HepG2 (cell line): ENCODE results near the gene ZBTB45. TPM values are rescaled to one million over a fixed set of nuclear protein-coding genes. Genes with fewer than 3 reads are reported as not detected.

Experiments used
- BCL6 ChIP-seq: IDR thresholded peaks from 2 replicates; pipeline ENCODE4 v1.6.1; 2016; ENCODE audit warnings: missing genetic modification reagents, missing compliant biosample characterization
- E2F5 ChIP-seq: sonication (generic); formaldehyde crosslinking; conservative IDR thresholded peaks from 2 replicates; pipeline ENCODE4 v1.4.0; 2020; ENCODE audit warnings: missing genetic modification reagents
- ELF1 ChIP-seq: sonication (generic); formaldehyde crosslinking; IDR thresholded peaks from 2 replicates; pipeline ENCODE4 v1.4.0; 2020; ENCODE audit warnings: missing genetic modification reagents
- FOSL1 ChIP-seq: sonication (generic); formaldehyde crosslinking; IDR thresholded peaks from 2 replicates; pipeline ENCODE4 v1.9.0; 2021; ENCODE audit warnings: missing genetic modification reagents, borderline replicate concordance
- FOXK1 ChIP-seq: sonication (generic); formaldehyde crosslinking; IDR thresholded peaks from 2 replicates; pipeline ENCODE4 v1.4.0; 2020; ENCODE audit warnings: low read depth, missing genetic modification reagents, borderline replicate concordance
- IKZF4 ChIP-seq: sonication (generic); formaldehyde crosslinking; IDR thresholded peaks from 2 replicates; pipeline ENCODE4 v1.5.1; 2020; ENCODE audit warnings: borderline replicate concordance, mild to moderate bottlenecking, low read depth, missing genetic modification reagents; ENCODE audit errors: not compliant biosample characterization
- IKZF5 ChIP-seq: IDR thresholded peaks from 2 replicates; pipeline ENCODE4 v1.6.1; 2018; ENCODE audit warnings: missing genetic modification reagents, mild to moderate bottlenecking, missing compliant biosample characterization
- KLF16 ChIP-seq, 2 experiments: sonication (generic) in 1 of 2; formaldehyde crosslinking in 1 of 2; IDR thresholded peaks; 2 replicates each; pipeline versions ENCODE4 v1.6.1 to v1.8.0; 2016 to 2023; ENCODE audit warnings: missing genetic modification reagents in 2 of 2, missing compliant biosample characterization in 1 of 2
- PCBP1 ChIP-seq: fragments of 200-400 bp; formaldehyde crosslinking; IDR thresholded peaks from 2 replicates; pipeline ENCODE4 v1.6.1; 2017; ENCODE audit warnings: mild to moderate bottlenecking, low read depth, low read length, borderline replicate concordance
- RARG ChIP-seq: sonication (generic); formaldehyde crosslinking; IDR thresholded peaks from 2 replicates; pipeline ENCODE4 v1.4.0; 2020; ENCODE audit warnings: low read depth, mild to moderate bottlenecking, missing genetic modification reagents
- RFX5 ChIP-seq: IDR thresholded peaks from 2 replicates; pipeline ENCODE4 v1.6.1; 2011; ENCODE audit warnings: low read depth, low read length, improper control_type of control experiment
- SALL2 ChIP-seq: sonication (generic); formaldehyde crosslinking; IDR thresholded peaks from 2 replicates; pipeline ENCODE4 v1.8.1; 2023; ENCODE audit warnings: mild to moderate bottlenecking, missing genetic modification reagents, inconsistent platforms
- THRA ChIP-seq: sonication (generic); formaldehyde crosslinking; IDR thresholded peaks from 2 replicates; pipeline ENCODE4 v1.4.0; 2020; ENCODE audit warnings: missing genetic modification reagents, borderline replicate concordance
- U2AF1 ChIP-seq: fragments of 200-400 bp; formaldehyde crosslinking; optimal IDR thresholded peaks from 2 replicates; pipeline ENCODE3; 2017; ENCODE audit warnings: mild to moderate bottlenecking, low read depth, low read length
- ZBTB3 ChIP-seq: sonication (generic); formaldehyde crosslinking; IDR thresholded peaks from 2 replicates; pipeline ENCODE4 v1.4.0; 2020; ENCODE audit warnings: low read depth, mild to moderate bottlenecking, moderate library complexity, missing genetic modification reagents, borderline replicate concordance
- ZNF335 ChIP-seq: sonication (generic); formaldehyde crosslinking; IDR thresholded peaks from 2 replicates; pipeline ENCODE4 v1.4.0; 2020; ENCODE audit warnings: missing genetic modification reagents
- ZNF33A ChIP-seq: sonication (generic); formaldehyde crosslinking; IDR thresholded peaks from 2 replicates; pipeline ENCODE4 v1.5.1; 2020; ENCODE audit warnings: missing genetic modification reagents, mild to moderate bottlenecking, moderate library complexity, borderline replicate concordance
- ZZZ3 ChIP-seq: sonication (generic); formaldehyde crosslinking; IDR thresholded peaks from 2 replicates; pipeline ENCODE4 v1.4.0; 2020; ENCODE audit warnings: missing genetic modification reagents, mild to moderate bottlenecking, borderline replicate concordance
- polyA plus RNA-seq, 8 experiments: library from polyadenylated mRNA; depleted of rRNA in 3 of 8; stranded (reverse) in 7 of 8; unstranded in 1 of 8; fragments of >200 nt; fragmentation: Illumina TruSeq in 4 of 8; extraction: Trizol in 4 of 8; gene quantifications; 2 replicates each; pipeline versions ENCODE4 v1.2.1 to v1.2.3, GENCODE V29; 2011 to 2016; ENCODE audit warnings: low read depth in 4 of 8, missing spikeins in 1 of 8, mixed read lengths in 1 of 8; ENCODE audit not compliant: insufficient read depth in 1 of 8
- total RNA-seq, 5 experiments: library from RNA; depleted of rRNA; stranded (reverse); fragments of >200 nt; fragmentation: Illumina TruSeq; extraction: Trizol; gene quantifications; 2 replicates each; pipeline ENCODE4 v1.2.3, GENCODE V29; 2016; ENCODE audit warnings: low read depth in 1 of 5
- TF ChIP-seq, protein P1 (sequence below): sonication (generic); formaldehyde crosslinking; IDR thresholded peaks from 2 replicates; pipeline ENCODE4 v1.4.0; 2020; ENCODE audit warnings: mild to moderate bottlenecking, missing genetic modification reagents
- TF ChIP-seq, protein P2 (sequence below): sonication (generic); formaldehyde crosslinking; IDR thresholded peaks from 2 replicates; pipeline ENCODE4 v1.5.0; 2020; ENCODE audit warnings: mild to moderate bottlenecking, missing genetic modification reagents
- TF ChIP-seq, protein P3 (sequence below): IDR thresholded peaks from 2 replicates; pipeline ENCODE4 v1.6.1; 2016

ZBTB45 gene
- total and polyA plus RNA-seq, 2 of the 13 experiments (the other 11 are each of a cell fraction or from before 2014, with no cell fraction given) = 3.0 to 3.7 TPM

DNA sequence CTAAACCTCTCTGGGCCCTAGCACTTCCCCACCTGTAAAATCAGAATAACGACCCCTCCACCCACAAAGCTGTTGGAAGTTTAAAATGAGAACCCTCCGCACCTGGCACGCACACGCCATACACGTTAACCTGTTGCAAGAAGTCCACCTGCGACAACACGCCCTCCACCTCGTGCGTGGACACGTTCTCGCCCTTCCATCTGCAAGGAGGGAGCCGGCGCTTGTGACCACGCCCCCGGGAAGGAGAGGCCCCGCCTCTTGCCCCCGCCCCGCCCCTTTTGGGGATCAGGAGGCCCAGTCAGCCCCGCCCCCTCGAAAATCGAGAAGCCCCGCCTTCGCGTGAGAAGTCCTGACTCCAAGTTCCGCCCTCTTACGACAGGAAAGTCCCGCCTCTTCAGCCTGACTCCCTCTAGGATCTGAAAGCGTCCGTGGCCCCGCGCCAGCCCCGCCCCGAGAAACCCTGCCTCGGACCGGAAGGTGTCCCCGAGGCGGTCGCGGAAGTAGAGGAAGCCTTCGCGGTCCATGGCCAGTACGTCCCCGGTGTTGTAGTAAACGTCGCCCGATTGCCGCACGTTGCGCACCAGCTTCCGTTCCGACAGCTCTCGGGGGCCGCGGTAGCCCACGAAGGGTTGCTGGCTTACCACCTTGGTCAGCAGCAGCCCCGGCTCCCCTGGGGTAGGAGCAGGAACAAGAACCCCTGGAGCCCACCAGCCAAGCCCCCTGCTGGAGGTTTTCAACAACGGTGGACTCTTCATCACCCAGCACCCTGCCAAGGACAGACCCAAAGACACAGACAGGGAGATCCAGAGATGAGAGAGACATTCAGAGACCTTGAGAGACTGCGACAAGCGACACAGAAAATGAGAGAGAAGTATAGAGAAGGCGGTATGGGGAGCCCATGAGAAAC lies 20.3 kb downstream of the ZBTB45 start (continued):
- no peak for TF ChIP-seq E2F5
- TF ChIP-seq, protein P1, sequence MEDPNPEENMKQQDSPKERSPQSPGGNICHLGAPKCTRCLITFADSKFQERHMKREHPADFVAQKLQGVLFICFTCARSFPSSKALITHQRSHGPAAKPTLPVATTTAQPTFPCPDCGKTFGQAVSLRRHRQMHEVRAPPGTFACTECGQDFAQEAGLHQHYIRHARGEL = 0 out of 2 replicates have a peak, but pooled peaks have one; percentile 32
- no peak; the same call in 1 of the 2 replicates for TF ChIP-seq ZZZ3
- TF ChIP-seq BCL6 (CRISPR knock-in tag) = peak; percentile 68
- peak; percentile 98 for TF ChIP-seq SALL2 (CRISPR knock-in tag)
- TF ChIP-seq FOSL1 = no peak
- TF ChIP-seq, protein P2, sequence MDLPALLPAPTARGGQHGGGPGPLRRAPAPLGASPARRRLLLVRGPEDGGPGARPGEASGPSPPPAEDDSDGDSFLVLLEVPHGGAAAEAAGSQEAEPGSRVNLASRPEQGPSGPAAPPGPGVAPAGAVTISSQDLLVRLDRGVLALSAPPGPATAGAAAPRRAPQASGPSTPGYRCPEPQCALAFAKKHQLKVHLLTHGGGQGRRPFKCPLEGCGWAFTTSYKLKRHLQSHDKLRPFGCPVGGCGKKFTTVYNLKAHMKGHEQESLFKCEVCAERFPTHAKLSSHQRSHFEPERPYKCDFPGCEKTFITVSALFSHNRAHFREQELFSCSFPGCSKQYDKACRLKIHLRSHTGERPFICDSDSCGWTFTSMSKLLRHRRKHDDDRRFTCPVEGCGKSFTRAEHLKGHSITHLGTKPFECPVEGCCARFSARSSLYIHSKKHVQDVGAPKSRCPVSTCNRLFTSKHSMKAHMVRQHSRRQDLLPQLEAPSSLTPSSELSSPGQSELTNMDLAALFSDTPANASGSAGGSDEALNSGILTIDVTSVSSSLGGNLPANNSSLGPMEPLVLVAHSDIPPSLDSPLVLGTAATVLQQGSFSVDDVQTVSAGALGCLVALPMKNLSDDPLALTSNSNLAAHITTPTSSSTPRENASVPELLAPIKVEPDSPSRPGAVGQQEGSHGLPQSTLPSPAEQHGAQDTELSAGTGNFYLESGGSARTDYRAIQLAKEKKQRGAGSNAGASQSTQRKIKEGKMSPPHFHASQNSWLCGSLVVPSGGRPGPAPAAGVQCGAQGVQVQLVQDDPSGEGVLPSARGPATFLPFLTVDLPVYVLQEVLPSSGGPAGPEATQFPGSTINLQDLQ (CRISPR knock-in tag) = peak; percentile 45; the same call in 1 of the 2 replicates
- no peak for TF ChIP-seq PCBP1
- TF ChIP-seq, protein P3, sequence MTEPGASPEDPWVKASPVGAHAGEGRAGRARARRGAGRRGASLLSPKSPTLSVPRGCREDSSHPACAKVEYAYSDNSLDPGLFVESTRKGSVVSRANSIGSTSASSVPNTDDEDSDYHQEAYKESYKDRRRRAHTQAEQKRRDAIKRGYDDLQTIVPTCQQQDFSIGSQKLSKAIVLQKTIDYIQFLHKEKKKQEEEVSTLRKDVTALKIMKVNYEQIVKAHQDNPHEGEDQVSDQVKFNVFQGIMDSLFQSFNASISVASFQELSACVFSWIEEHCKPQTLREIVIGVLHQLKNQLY (CRISPR knock-in tag) = peak; percentile 66; the same call in 1 of the 2 replicates
- peak; percentile 39; the same call in 1 of the 2 replicates for TF ChIP-seq RFX5
- TF ChIP-seq IKZF5 (CRISPR knock-in tag) = peak; percentile 84
- no peak for TF ChIP-seq ZNF33A (CRISPR knock-in tag)
- TF ChIP-seq U2AF1 = no peak
- peak in 1 of 2 experiments; percentile 77; a peak in 2 of 4 replicates for TF ChIP-seq KLF16 (CRISPR knock-in tag; IDR thresholded peaks at IDR 0.05)
- peak; percentile 39; the same call in 1 of the 2 replicates for TF ChIP-seq THRA
- peak; percentile 96 for TF ChIP-seq FOXK1 (CRISPR knock-in tag)
- TF ChIP-seq ZNF335 (CRISPR knock-in tag) = peak; percentile 67; the same call in 1 of the 2 replicates
- TF ChIP-seq RARG (CRISPR knock-in tag) = no peak
- TF ChIP-seq IKZF4 = no peak
- TF ChIP-seq ELF1 (CRISPR knock-in tag) = peak; percentile 96
- no peak for TF ChIP-seq ZBTB3 (CRISPR knock-in tag)
